Progenitor cell of endocrine pancreas (in vitro differentiated cells): ENCODE data around the gene DNAH17. TPM values are rescaled to one million over a fixed set of nuclear protein-coding genes. Genes with fewer than 3 reads are reported as not detected.

Experiments
- DNase-seq: peaks from one replicate; pipeline ENCODE4 v3.0.0; 2021; ENCODE audit warnings: low spot score; ENCODE audit not compliant: unreplicated experiment
- H3K27ac Mint-ChIP-seq: 2 replicates; pipeline ENCODE4 v1.8.0; 2021; ENCODE audit warnings: mild to moderate bottlenecking, moderate library complexity, mixed read lengths
- H3K27me3 Mint-ChIP-seq: 2 replicates; pipeline ENCODE4 v1.8.0; 2021; ENCODE audit warnings: mixed read lengths
- H3K36me3 Mint-ChIP-seq: 2 replicates; pipeline ENCODE4 v1.8.0; 2022; ENCODE audit warnings: mixed read lengths; ENCODE audit not compliant: insufficient read depth
- H3K4me1 Mint-ChIP-seq: 2 replicates; pipeline ENCODE4 v1.8.0; 2021; ENCODE audit warnings: low read depth, mixed read lengths
- H3K4me3 Mint-ChIP-seq: 2 replicates; pipeline ENCODE4 v1.8.0; 2021; ENCODE audit warnings: low read depth, mild to moderate bottlenecking, moderate library complexity, mixed read lengths
- H3K9me3 Mint-ChIP-seq: 2 replicates; pipeline ENCODE4 v1.8.0; 2021; ENCODE audit warnings: low read depth, mixed read lengths
- total RNA-seq: library from RNA; stranded (reverse); gene quantifications from 2 replicates; pipeline ENCODE4 v1.2.1, GENCODE V29; 2021
- TF ChIP-seq, protein P1 (sequence below): fragments of 200-600 bp; sonication (generic); IDR thresholded peaks from one replicate; pipeline ENCODE4 v1.5.0; 2021; ENCODE audit warnings: antibody characterized with exemption, mild to moderate bottlenecking; ENCODE audit not compliant: unreplicated experiment

The DNAH17 gene
- total RNA-seq, 1 donor from 2014 or later, result not detected

DNA sequence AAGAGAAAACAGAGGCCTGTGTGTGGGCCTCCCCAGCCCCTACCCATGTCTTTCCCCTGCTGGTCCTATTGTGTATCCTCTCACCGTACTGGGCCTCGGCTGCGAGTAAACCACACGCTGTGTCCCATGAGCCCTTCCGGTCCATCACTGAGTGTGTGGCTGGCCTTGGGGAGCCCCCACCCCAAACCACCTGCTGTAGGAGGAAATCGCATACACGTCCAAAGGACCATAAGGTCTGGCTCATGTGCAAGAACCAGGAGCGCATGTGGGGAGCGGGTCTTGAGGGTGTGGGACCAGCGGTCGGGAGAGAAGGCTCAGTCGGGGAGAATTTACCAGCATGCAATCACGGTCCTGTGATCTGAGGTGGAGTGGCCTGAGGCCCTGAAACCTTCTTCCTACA is 38.4 kb upstream of the DNAH17 start:
- Mint-ChIP-seq H3K27ac (no peak overlapping the region), H3K36me3 (no peaks in the 10 kb centered on the region), H3K9me3 (peaks cover 9% of the 10 kb centered on the region), H3K4me3 (no peak overlapping the region), H3K27me3 (peaks cover 18% of the 10 kb centered on the region), H3K4me1 (no peaks in the 10 kb centered on the region)
- TF ChIP-seq, protein P1, sequence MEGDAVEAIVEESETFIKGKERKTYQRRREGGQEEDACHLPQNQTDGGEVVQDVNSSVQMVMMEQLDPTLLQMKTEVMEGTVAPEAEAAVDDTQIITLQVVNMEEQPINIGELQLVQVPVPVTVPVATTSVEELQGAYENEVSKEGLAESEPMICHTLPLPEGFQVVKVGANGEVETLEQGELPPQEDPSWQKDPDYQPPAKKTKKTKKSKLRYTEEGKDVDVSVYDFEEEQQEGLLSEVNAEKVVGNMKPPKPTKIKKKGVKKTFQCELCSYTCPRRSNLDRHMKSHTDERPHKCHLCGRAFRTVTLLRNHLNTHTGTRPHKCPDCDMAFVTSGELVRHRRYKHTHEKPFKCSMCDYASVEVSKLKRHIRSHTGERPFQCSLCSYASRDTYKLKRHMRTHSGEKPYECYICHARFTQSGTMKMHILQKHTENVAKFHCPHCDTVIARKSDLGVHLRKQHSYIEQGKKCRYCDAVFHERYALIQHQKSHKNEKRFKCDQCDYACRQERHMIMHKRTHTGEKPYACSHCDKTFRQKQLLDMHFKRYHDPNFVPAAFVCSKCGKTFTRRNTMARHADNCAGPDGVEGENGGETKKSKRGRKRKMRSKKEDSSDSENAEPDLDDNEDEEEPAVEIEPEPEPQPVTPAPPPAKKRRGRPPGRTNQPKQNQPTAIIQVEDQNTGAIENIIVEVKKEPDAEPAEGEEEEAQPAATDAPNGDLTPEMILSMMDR, result no peak
- no peak for DNase-seq

DNA sequence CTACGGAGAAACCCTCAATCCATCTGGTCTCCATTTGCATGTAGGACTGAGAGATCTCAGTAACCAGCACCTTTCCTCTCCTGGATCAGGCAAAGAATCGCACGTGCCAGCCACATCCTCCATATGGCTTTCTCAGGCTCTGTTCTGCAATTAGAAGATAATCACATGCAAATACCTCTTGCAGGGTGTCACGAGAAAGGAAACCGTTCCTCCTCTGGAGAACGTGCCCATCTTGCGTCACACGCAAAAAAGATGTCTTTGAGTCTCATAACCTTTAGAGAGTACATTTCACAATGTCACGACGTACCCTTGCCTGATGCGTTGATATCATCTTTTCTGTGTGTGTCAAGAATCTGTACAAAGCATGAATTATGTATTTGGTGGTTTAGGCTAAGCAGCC is 36.2 kb upstream of the DNAH17 start:
- Mint-ChIP-seq H3K9me3 (peaks cover 3% of the 10 kb centered on the region), H3K36me3 (no peaks in the 10 kb centered on the region), H3K27ac (no peak overlapping the region), H3K4me1 (no peaks in the 10 kb centered on the region), H3K4me3 (no peak overlapping the region), H3K27me3 (peaks cover 18% of the 10 kb centered on the region)
- no peak for DNase-seq
- TF ChIP-seq, protein P1, result no peak

DNA sequence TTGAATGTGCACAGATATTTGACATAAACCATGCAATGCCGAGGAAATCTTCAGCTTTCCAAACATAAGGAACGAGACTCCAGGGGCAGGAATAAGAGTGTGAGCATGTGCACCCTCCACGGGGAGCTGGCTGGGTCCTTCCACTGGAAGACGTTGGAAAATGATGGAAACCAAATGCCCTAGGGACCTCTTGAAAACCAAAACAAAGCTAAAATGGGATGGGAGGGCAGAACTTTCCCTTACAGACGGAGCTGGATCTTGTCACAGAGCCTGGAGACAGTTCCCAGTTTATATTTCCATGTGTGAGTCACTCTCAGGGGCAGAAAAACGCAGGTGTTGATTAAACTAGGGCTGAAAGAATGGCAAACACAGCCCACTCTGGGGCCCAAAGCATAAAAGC is 34.4 kb upstream of the DNAH17 start:
- H3K27me3 Mint-ChIP-seq, result peaks cover 18% of the 10 kb centered on the region
- no peaks in the 10 kb centered on the region for H3K36me3 Mint-ChIP-seq
- H3K9me3 Mint-ChIP-seq, result no peaks in the 10 kb centered on the region
- TF ChIP-seq, protein P1, result no peak
- H3K27ac Mint-ChIP-seq, result no peak overlapping the region
- peaks cover 2% of the 10 kb centered on the region for H3K4me1 Mint-ChIP-seq
- DNase-seq, result no peak
- H3K4me3 Mint-ChIP-seq, result no peak overlapping the region

DNA sequence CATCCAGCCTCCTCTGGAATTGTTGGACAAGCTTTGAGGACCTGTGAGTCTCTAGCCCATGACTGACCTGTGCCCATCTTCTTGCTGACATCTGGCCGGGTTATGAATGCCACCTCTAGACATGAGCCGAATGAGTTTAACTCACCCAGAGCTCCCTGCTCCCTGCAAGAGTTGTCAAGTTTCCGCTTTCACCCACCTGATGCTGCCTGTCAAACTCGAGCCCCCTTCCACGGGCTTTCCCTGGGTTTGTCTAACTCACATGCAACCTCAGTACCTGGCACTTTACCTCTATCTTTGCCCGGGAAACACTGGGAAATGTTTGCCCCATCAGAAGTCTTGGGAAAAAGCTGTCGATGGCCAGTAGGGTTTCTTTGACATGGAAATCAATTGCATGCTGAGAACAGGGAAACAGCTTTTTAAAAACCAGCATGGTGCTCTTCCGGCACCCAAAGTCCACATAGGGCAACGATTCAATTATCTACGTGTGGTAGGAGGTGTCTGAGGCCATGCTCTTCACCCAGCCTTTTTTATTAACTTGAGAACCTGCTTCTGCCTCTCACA is 33.8 kb upstream of the DNAH17 start:
- Mint-ChIP-seq H3K9me3 (no peaks in the 10 kb centered on the region), H3K4me3 (no peak overlapping the region), H3K27ac (no peak overlapping the region), H3K27me3 (peaks cover 18% of the 10 kb centered on the region), H3K36me3 (no peaks in the 10 kb centered on the region), H3K4me1 (peaks cover 2% of the 10 kb centered on the region)
- TF ChIP-seq, protein P1, result no peak
- no peak for DNase-seq

DNA sequence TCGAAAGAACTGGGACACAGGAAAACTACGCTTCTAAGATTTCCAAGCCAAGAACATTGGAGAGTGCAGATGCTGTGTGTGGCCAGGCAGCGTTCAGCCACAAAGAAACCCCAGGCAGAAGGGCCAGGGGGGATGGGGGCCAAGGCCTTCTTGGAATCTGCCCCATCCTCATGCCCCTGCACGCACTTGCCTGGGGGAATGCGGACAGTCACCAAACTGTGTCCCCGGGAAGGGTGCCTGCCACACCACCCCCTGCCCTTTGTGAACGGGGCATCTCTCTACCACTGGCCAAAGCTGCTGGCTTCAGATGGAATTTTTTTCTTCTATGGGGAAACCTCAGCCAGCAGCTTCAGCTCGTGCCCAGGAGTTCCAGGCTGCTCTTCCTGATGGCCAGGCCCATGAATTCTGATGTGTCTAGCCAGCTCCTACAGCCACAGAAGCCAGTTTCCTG is 32.0 kb upstream of the DNAH17 start:
- Mint-ChIP-seq H3K27ac (no peak overlapping the region), H3K27me3 (peaks cover 18% of the 10 kb centered on the region), H3K4me3 (no peak overlapping the region)

More for the DNA sequence above, 32.0 kb upstream of the DNAH17 start:
- DNase-seq, result no peak
- no peaks in the 10 kb centered on the region for H3K36me3 Mint-ChIP-seq
- H3K9me3 Mint-ChIP-seq, result no peaks in the 10 kb centered on the region
- peaks cover 2% of the 10 kb centered on the region for H3K4me1 Mint-ChIP-seq
- TF ChIP-seq, protein P1, result no peak
